Parathyroid adenoma (tissue), 2 donors: ENCODE measurements around the gene C2CD4C.

Experiments used
- H2AFZ ChIP-seq: fragments of 300-600 bp; sonication (generic); one replicate; pipeline ENCODE4 v1.7.0; 2017; ENCODE audit warnings: antibody characterized with exemption, mild to moderate bottlenecking
- H3K27ac ChIP-seq: fragments of 300-600 bp; sonication (generic); one replicate; pipeline ENCODE4 v1.7.0; 2017
- H3K27me3 ChIP-seq: fragments of 300-600 bp; sonication (generic); one replicate; pipeline ENCODE4 v1.7.0; 2017; ENCODE audit warnings: low read length; ENCODE audit not compliant: control insufficient read depth, insufficient read depth
- H3K36me3 ChIP-seq: fragments of 300-600 bp; sonication (generic); one replicate; pipeline ENCODE4 v1.7.0; 2017; ENCODE audit warnings: low read length; ENCODE audit not compliant: control insufficient read depth, insufficient read depth
- H3K4me1 ChIP-seq: fragments of 300-600 bp; sonication (generic); one replicate; pipeline ENCODE4 v1.7.0; 2017; ENCODE audit warnings: control low read depth
- H3K4me2 ChIP-seq: fragments of 300-600 bp; sonication (generic); one replicate; pipeline ENCODE4 v1.7.0; 2017; ENCODE audit warnings: low read length
- H3K4me3 ChIP-seq: fragments of 300-600 bp; sonication (generic); one replicate; pipeline ENCODE4 v1.7.0; 2017; ENCODE audit warnings: low read depth, low read length
- H3K79me2 ChIP-seq: fragments of 300-600 bp; sonication (generic); one replicate; pipeline ENCODE4 v1.7.0; 2017; ENCODE audit warnings: control low read depth
- H3K9ac ChIP-seq: fragments of 300-600 bp; sonication (generic); one replicate; pipeline ENCODE4 v1.7.0; 2017; ENCODE audit warnings: mild to moderate bottlenecking
- H3K9me3 ChIP-seq: fragments of 300-600 bp; sonication (generic); one replicate; pipeline ENCODE4 v1.7.0; 2017; ENCODE audit warnings: low read length; ENCODE audit not compliant: control insufficient read depth
- CTCF ChIP-seq: fragments of 300-600 bp; sonication (generic); IDR thresholded peaks from one replicate; pipeline ENCODE4 v1.7.0; 2017; ENCODE audit warnings: antibody characterized with exemption, mild to moderate bottlenecking
- donor health status: primary hyperparathyroidism.

The C2CD4C gene

GRCh38 chr19:392375-392970, 16.5 kb downstream of the C2CD4C start:
- Histone ChIP-seq H3K4me3 (no peak overlapping the region), H3K4me1 (no peaks in the 10 kb centered on the region)

GRCh38 chr19:391726-392374, 17.1 kb downstream of the C2CD4C start:
- Histone ChIP-seq H3K4me3 (no peak overlapping the region), H3K36me3 (no peaks in the 10 kb centered on the region), H3K27ac (no peak overlapping the region), H3K4me2 (no peak overlapping the region), H3K4me1 (no peaks in the 10 kb centered on the region), H3K9me3 (no peaks in the 10 kb centered on the region), H3K27me3 (no peaks in the 10 kb centered on the region), H2AFZ (no peak overlapping the region), H3K9ac (no peak overlapping the region), H3K79me2 (no peaks in the 10 kb centered on the region)
- TF ChIP-seq CTCF = no peak

More at GRCh38 chr19:392375-392970, 16.5 kb downstream of the C2CD4C start:
- no peak for TF ChIP-seq CTCF
- Histone ChIP-seq H3K36me3 (no peaks in the 10 kb centered on the region), H2AFZ (no peak overlapping the region), H3K9ac (no peak overlapping the region), H3K27ac (no peak overlapping the region), H3K27me3 (no peaks in the 10 kb centered on the region), H3K79me2 (no peaks in the 10 kb centered on the region), H3K9me3 (no peaks in the 10 kb centered on the region), H3K4me2 (no peak overlapping the region)

- no peak overlapping the region for H3K4me3 ChIP-seq
- H3K4me1 ChIP-seq = no peaks in the 10 kb centered on the region
- H3K27ac ChIP-seq = no peak overlapping the region
- H3K79me2 ChIP-seq = no peaks in the 10 kb centered on the region
- H3K9me3 ChIP-seq = no peaks in the 10 kb centered on the region
- no peak for TF ChIP-seq CTCF
- H3K27me3 ChIP-seq = no peaks in the 10 kb centered on the region
- H2AFZ ChIP-seq = no peak overlapping the region
- no peak overlapping the region for H3K4me2 ChIP-seq
- H3K9ac ChIP-seq = no peak overlapping the region
- no peaks in the 10 kb centered on the region for H3K36me3 ChIP-seq
Observed at GRCh38 chr19:391207-391557, 17.8 kb downstream of the C2CD4C start.

- Histone ChIP-seq H3K9ac (no peak overlapping the region), H2AFZ (no peak overlapping the region), H3K4me2 (no peak overlapping the region), H3K4me1 (no peaks in the 10 kb centered on the region), H3K9me3 (no peaks in the 10 kb centered on the region), H3K79me2 (no peaks in the 10 kb centered on the region), H3K27ac (no peak overlapping the region), H3K36me3 (no peaks in the 10 kb centered on the region), H3K27me3 (no peaks in the 10 kb centered on the region), H3K4me3 (no peak overlapping the region)
- no peak for TF ChIP-seq CTCF
Observed at GRCh38 chr19:390386-391206, 18.4 kb downstream of the C2CD4C start.
